Pancreas (tissue), 10 donors: ENCODE results near the gene CAT. TPM values are rescaled to one million over a fixed set of nuclear protein-coding genes. Genes with fewer than 3 reads are reported as not detected.
A peak's percentile ranks its signal among the peaks of the same experiment; 100 is the strongest.

Experiments used
- ATAC-seq, 4 donors: fragments of 200-7000 bp; cut with Tn5 transposase; one replicate each; pipeline versions ENCODE4 v1.8.0 to v1.9.1; 2020; ENCODE audit warnings: mild to moderate bottlenecking in 4 of 4, moderate library complexity in 4 of 4
- DNase-seq, 6 donors: peaks; one replicate each; pipeline ENCODE4 v3.0.0-alpha.2; 2020
- FAIRE-seq: peaks from 2 replicates; lab custom pipeline; 2012; peaks lifted over from hg19 to GRCh38; lab: Jason Lieb, UNC
- H3K27ac ChIP-seq, 4 donors: fragments of 200-600 bp; sonication (generic); 1 replicate in 3 of 4; 2 replicates in 1 of 4; pipeline versions ENCODE4 v1.5.0 to v1.8.0; 2020
- H3K27me3 ChIP-seq, 4 donors: fragments of 200-600 bp; one replicate each; pipeline ENCODE4 v1.8.0; 2021
- H3K36me3 ChIP-seq, 3 donors: fragments of 200-600 bp; sonication (generic) in 1 of 3; one replicate each; pipeline versions ENCODE4 v1.5.0 to v1.8.0; 2020 to 2021
- H3K4me1 ChIP-seq, 3 donors: fragments of 200-600 bp; one replicate each; pipeline ENCODE4 v1.8.0; 2021
- H3K4me3 ChIP-seq, 4 donors: fragments of 200-600 bp; sonication (generic) in 2 of 4; one replicate each; pipeline versions ENCODE4 v1.5.0 to v1.8.0; 2020 to 2021
- H3K9me3 ChIP-seq, 4 donors: fragments of 200-600 bp; one replicate each; pipeline ENCODE4 v1.8.0; 2021
- WGBS, 2 donors: extraction: QIAGEN DNeasy Blood & Tissue Kit; methylation state at CpG; one replicate each; pipeline ENCODE4 v1.1.7; 2013; 5-methylcytosine and 5-hydroxymethylcytosine counted together
- intact Hi-C, 3 donors: fragments of 100-400 bp; cut with DNase I; formaldehyde crosslinking; loops; one replicate each; pipeline versions ENCODE4 v1.11.1 to v1.14.2; 2022
- polyA plus RNA-seq, 2 donors: library from polyadenylated mRNA; stranded (reverse); fragments of 200-250 nt; gene quantifications; one replicate each; pipeline ENCODE4 v1.2.3, GENCODE V29; 2013
- total RNA-seq, 6 donors: library from RNA; stranded (reverse); fragmentation: NEBNext Ultra II Directional in 4 of 6; extraction: Animal tissue kit (Norgen Biotek cat#: 25700) in 4 of 6; gene quantifications; one replicate each; pipeline versions ENCODE4 v1.2.1 to v1.2.4, GENCODE V29; 2021 to 2023
- TF ChIP-seq, protein P1 (sequence below), 4 donors: fragments of 200-600 bp; sonication (generic) in 3 of 4; IDR thresholded peaks; one replicate each; pipeline versions ENCODE4 v1.5.0 to v1.8.0; 2021; ENCODE audit warnings: antibody characterized with exemption in 4 of 4
- donor health status: healthy with polysubstance abuse.
- donor health status: DM: no; HTN: no; CAD: no; lungs with moderate emphysema.
- donor health status: DM: no; HTN: no; CAD: no.
- donor health status: control.
- donor health status: control.
- donor health status: Bipolar disorder and iron deficiency.
- donor health status: DM: yes; HTN: yes; CAD: no.
- donor health status: DM: no; HTN: no; CAD: no.
- donor health status: DM: no; HTN: no; CAD: no.
- donor health status: DM: yes; HTN: yes; CAD: no.

The CAT gene
- total and polyA plus RNA-seq, 8 donors: 26.6 to 53.5 (median 46.2) TPM

DNA sequence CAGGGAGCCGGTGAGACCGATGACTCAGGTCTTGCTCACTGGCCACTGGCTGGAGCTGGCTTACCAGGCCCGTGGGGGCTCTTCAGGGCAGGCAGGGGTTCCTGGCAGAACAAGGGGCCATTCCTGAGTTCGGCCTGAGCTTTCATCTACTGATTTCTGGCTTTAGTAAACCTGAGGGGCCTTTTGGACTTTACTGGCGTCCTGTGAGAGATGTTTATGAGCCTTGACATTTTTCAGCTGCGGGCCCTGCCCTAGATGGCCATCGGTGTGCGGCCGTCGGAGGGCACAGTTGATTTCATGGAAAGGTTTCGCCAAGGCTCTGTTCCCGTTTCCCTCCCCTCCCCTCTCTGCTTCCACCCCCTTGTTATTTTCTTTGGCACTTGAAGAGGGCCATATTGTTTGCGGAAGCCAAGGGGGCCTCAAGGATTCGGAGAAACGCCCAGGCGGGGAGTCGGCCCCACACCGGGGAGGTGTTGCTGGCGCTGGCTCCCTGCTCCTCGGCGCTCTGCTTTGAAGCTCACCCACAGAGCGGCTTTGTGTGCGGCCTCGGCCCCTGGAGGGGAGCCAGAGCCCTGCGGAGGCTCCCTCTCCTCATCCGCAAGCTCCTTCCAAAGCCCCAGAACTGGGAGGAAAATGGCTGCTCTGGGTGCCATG lies 57.1 kb downstream of the CAT start:
- DNase-seq: peak in 2 of 6 donors; percentile 19 to 59
- Histone ChIP-seq H3K27ac (no peak overlapping the region), H3K27me3 (no peaks in the 10 kb centered on the region), H3K36me3 (no peaks in the 10 kb centered on the region), H3K4me1 (no peaks in the 10 kb centered on the region), H3K4me3 (no peak overlapping the region), H3K9me3 (no peaks in the 10 kb centered on the region)
- 67 to 74% methylated on average over 25 to 26 of the region's 26 CpGs for WGBS, 2 donors
- intact Hi-C loops: loop anchor here in 1 of 3 donors (10.0 kb wide), 1 partner anchor 341 kb away; no protein-coding TSS in a partner anchor
- ATAC-seq: peak in 1 of 4 donors; percentile 32
- TF ChIP-seq, protein P1, sequence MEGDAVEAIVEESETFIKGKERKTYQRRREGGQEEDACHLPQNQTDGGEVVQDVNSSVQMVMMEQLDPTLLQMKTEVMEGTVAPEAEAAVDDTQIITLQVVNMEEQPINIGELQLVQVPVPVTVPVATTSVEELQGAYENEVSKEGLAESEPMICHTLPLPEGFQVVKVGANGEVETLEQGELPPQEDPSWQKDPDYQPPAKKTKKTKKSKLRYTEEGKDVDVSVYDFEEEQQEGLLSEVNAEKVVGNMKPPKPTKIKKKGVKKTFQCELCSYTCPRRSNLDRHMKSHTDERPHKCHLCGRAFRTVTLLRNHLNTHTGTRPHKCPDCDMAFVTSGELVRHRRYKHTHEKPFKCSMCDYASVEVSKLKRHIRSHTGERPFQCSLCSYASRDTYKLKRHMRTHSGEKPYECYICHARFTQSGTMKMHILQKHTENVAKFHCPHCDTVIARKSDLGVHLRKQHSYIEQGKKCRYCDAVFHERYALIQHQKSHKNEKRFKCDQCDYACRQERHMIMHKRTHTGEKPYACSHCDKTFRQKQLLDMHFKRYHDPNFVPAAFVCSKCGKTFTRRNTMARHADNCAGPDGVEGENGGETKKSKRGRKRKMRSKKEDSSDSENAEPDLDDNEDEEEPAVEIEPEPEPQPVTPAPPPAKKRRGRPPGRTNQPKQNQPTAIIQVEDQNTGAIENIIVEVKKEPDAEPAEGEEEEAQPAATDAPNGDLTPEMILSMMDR (IDR thresholded peaks at IDR 0.05): no peak
- FAIRE-seq: no peak

GRCh38 chr11:34499719-34500500 lies 61.2 kb downstream of the CAT start:
- ATAC-seq (no peak), DNase-seq (no peak), FAIRE-seq (no peak)
- no peaks in the 10 kb centered on the region for H3K36me3 ChIP-seq
- TF ChIP-seq, protein P1 (IDR thresholded peaks at IDR 0.05): no peak
- no peaks in the 10 kb centered on the region for H3K4me1 ChIP-seq
- no peaks in the 10 kb centered on the region for H3K27me3 ChIP-seq
- H3K27ac ChIP-seq: no peak overlapping the region
- intact Hi-C loops: loop anchor here in 1 of 3 donors (10.0 kb wide), 1 partner anchor 345 kb away; no protein-coding TSS in a partner anchor
- no peak overlapping the region for H3K4me3 ChIP-seq
- no peaks in the 10 kb centered on the region for H3K9me3 ChIP-seq
- WGBS, 2 donors: 78 to 87% methylated on average over 3 of the region's 3 CpGs

GRCh38 chr11:34501500-34501899 lies 62.8 kb downstream of the CAT start:
- Histone ChIP-seq H3K27me3 (no peaks in the 10 kb centered on the region), H3K4me3 (no peak overlapping the region), H3K4me1 (no peaks in the 10 kb centered on the region), H3K27ac (no peak overlapping the region), H3K9me3 (no peaks in the 10 kb centered on the region), H3K36me3 (no peaks in the 10 kb centered on the region)
- DNase-seq (no peak), FAIRE-seq (no peak), ATAC-seq (peak in 3 of 4 donors; percentile 73 to 88 (median 77))
- TF ChIP-seq, protein P1 (IDR thresholded peaks at IDR 0.05): no peak
- intact Hi-C loops: no loop called here
- 60 to 79% methylated on average over 4 of the region's 4 CpGs for WGBS, 2 donors

- peak overlapping the region in 1 of 4 donors; percentile 2 for H3K27ac ChIP-seq
- no peaks in the 10 kb centered on the region for H3K36me3 ChIP-seq
- ATAC-seq (peak; percentile 39 to 76 (median 72)), DNase-seq (no peak), FAIRE-seq (no peak)
- WGBS, 2 donors: 4 to 12% methylated on average over 2 of the region's 2 CpGs
- no peaks in the 10 kb centered on the region for H3K9me3 ChIP-seq
- H3K27me3 ChIP-seq: no peaks in the 10 kb centered on the region
- intact Hi-C loops: no loop called here
- H3K4me3 ChIP-seq: no peak overlapping the region
- TF ChIP-seq, protein P1 (IDR thresholded peaks at IDR 0.05): no peak
- no peaks in the 10 kb centered on the region for H3K4me1 ChIP-seq
Observed at GRCh38 chr11:34501949-34502348, 63.2 kb downstream of the CAT start.
